K562 (cell line): Measurements from ENCODE around the gene ANOS1. TPM values are rescaled to one million over a fixed set of nuclear protein-coding genes. Genes with fewer than 3 reads are reported as not detected.

Source experiments
- ATAC-seq: fragments of 200-7000 bp; cut with Tn5 transposase; 3 replicates; pipeline ENCODE4 v1.9.1; 2020; ENCODE audit warnings: moderate library complexity
- BruUV-seq: library from RNA; stranded (reverse); fragments of 400-500 nt; replicated peaks from 2 replicates; lab custom pipeline; 2021; lab: Mats Ljungman, UMichigan
- CTCF ChIA-PET: fragments of 300-600 bp; formaldehyde crosslinking; extraction: SDS; loops from one replicate; lab custom pipeline; 2021; ENCODE audit warnings: low intra/inter-chr PET ratio; lab: Yijun Ruan, JAX
- POLR2A ChIA-PET: fragments of 300-600, 350-650 bp; sonication (Branson Sonifier 250); formaldehyde crosslinking; extraction: SDS; loops from one replicate; lab custom pipeline; 2021; ENCODE audit warnings: antibody characterized with exemption, inconsistent platforms; lab: Yijun Ruan, JAX
- DNase-seq, 4 experiments: peaks; one replicate each; pipeline versions ENCODE4 v3.0.0 to v3.0.0-alpha.2; 2011 to 2018; ENCODE audit warnings: low spot score in 3 of 4, mixed read lengths in 3 of 4; ENCODE audit errors: extremely low read depth in 1 of 4
- FAIRE-seq: peaks from 2 replicates; lab custom pipeline; 2011; peaks lifted over from hg19 to GRCh38; lab: Jason Lieb, UNC
- H2AFZ ChIP-seq: 2 replicates; pipeline ENCODE4 v1.6.0; 2011; ENCODE audit warnings: low read depth, low read length, control low read depth, inconsistent platforms
- H3K27ac ChIP-seq: fragments of 200-600 bp; 3 replicates; pipeline ENCODE4 v1.8.0; 2011; ENCODE audit warnings: low read depth, mild to moderate bottlenecking, control low read depth, inconsistent platforms, low read length, moderate library complexity, mixed read lengths; ENCODE audit errors: extremely low read depth
- H3K27me3 ChIP-seq, 2 experiments: fragments of 300-600 bp in 1 of 2; 2 replicates in 1 of 2; 3 replicates in 1 of 2; pipeline versions ENCODE4 v1.6.0 to v1.8.0; 2011; ENCODE audit warnings: inconsistent platforms in 2 of 2, low read length in 2 of 2, mild to moderate bottlenecking in 1 of 2, mixed read lengths in 1 of 2, moderate library complexity in 1 of 2; ENCODE audit not compliant: control insufficient read depth in 2 of 2, insufficient read depth in 2 of 2
- H3K36me3 ChIP-seq: fragments of 300-600 bp; 3 replicates; pipeline ENCODE4 v1.8.0; 2011; ENCODE audit warnings: mild to moderate bottlenecking, low read length, inconsistent platforms; ENCODE audit not compliant: control insufficient read depth, insufficient read depth
- H3K4me1 ChIP-seq, 2 experiments: fragments of 200-600 bp in 1 of 2; replicated peaks in 1 of 2; 2 replicates in 1 of 2; 3 replicates in 1 of 2; pipeline versions ENCODE4 v1.5.1 to v1.8.0; 2011; ENCODE audit warnings: inconsistent platforms in 2 of 2, low read length in 2 of 2, mild to moderate bottlenecking in 1 of 2, mixed read lengths in 1 of 2, moderate library complexity in 1 of 2; ENCODE audit not compliant: control insufficient read depth in 2 of 2, insufficient read depth in 2 of 2
- H3K4me2 ChIP-seq: 2 replicates; pipeline ENCODE4 v1.6.1; 2011; ENCODE audit warnings: low read length, control low read depth, inconsistent platforms, mixed read lengths; ENCODE audit not compliant: insufficient read depth
- H3K4me3 ChIP-seq: fragments of 200-600 bp; sonication (generic), shearing (Covaris generic); 2 replicates; pipeline ENCODE4 v1.5.1; 2016; ENCODE audit warnings: control low read depth, inconsistent platforms
- H3K79me2 ChIP-seq: fragments of 200-600 bp; 3 replicates; pipeline ENCODE4 v1.8.0; 2011; ENCODE audit warnings: low read length, inconsistent platforms; ENCODE audit not compliant: control insufficient read depth, insufficient read depth
- H3K9ac ChIP-seq, 2 experiments: 2 replicates each; pipeline versions ENCODE4 v1.6.0 to v1.6.1; 2011; ENCODE audit warnings: low read depth in 2 of 2, low read length in 2 of 2, control low read depth in 1 of 2, inconsistent platforms in 1 of 2, mild to moderate bottlenecking in 1 of 2, mixed read lengths in 1 of 2; ENCODE audit not compliant: insufficient read depth in 1 of 2
- H3K9me1 ChIP-seq: one replicate; pipeline ENCODE4 v1.6.0; 2011; ENCODE audit warnings: inconsistent platforms, mild to moderate bottlenecking, low read length, moderate library complexity; ENCODE audit not compliant: control insufficient read depth, insufficient read depth
- H3K9me3 ChIP-seq: replicated peaks from 2 replicates; pipeline ENCODE4 v1.5.1; 2011; ENCODE audit warnings: low read depth, low read length, inconsistent platforms; ENCODE audit not compliant: control insufficient read depth, insufficient read depth
- H4K20me1 ChIP-seq: replicated peaks from 2 replicates; pipeline ENCODE4 v1.6.1; 2011; ENCODE audit warnings: low read length, inconsistent platforms, mixed read lengths; ENCODE audit not compliant: control insufficient read depth, insufficient read depth
- EHMT2 ChIP-seq: fragments of 450-650 bp; IDR thresholded peaks from 2 replicates; pipeline ENCODE4 v1.6.1; 2018; ENCODE audit warnings: antibody characterized with exemption
- EP300 ChIP-seq: IDR thresholded peaks from 2 replicates; pipeline ENCODE4 v1.6.1; 2012; ENCODE audit warnings: low read length, improper control_type of control experiment
- JUNB ChIP-seq: fragments of 450-650 bp; formaldehyde crosslinking; conservative IDR thresholded peaks from 2 replicates; pipeline ENCODE4 v1.4.0; 2020; ENCODE audit warnings: mild to moderate bottlenecking
- JUND ChIP-seq, 2 experiments: IDR thresholded peaks; 2 replicates in 1 of 2; 3 replicates in 1 of 2; pipeline ENCODE4 v1.6.1; 2011; ENCODE audit warnings: borderline replicate concordance in 2 of 2, low read depth in 2 of 2, low read length in 2 of 2, improper control_type of control experiment in 1 of 2, missing biosample characterization in 1 of 2, missing genetic modification characterization in 1 of 2, missing genetic modification reagents in 1 of 2
- POLR2H ChIP-seq: IDR thresholded peaks from 2 replicates; pipeline ENCODE4 v1.6.1; 2016; ENCODE audit warnings: missing genetic modification characterization, low read depth, mild to moderate bottlenecking, control low read depth, missing compliant biosample characterization, moderate library complexity
- PRMT5 ChIP-seq: sonication (generic); formaldehyde crosslinking; IDR thresholded peaks from 2 replicates; pipeline ENCODE4 v1.5.0; 2020; ENCODE audit warnings: missing genetic modification reagents
- PTRF ChIP-seq: fragments of 450-650 bp; IDR thresholded peaks from 2 replicates; pipeline ENCODE4 v1.6.1; 2016; ENCODE audit warnings: mild to moderate bottlenecking, missing genetic modification characterization, missing compliant biosample characterization
- SOX6 ChIP-seq: fragments of 450-650 bp; IDR thresholded peaks from 2 replicates; pipeline ENCODE4 v1.6.1; 2014; ENCODE audit warnings: mild to moderate bottlenecking
- ZC3H8 ChIP-seq: fragments of 450-650 bp; IDR thresholded peaks from 2 replicates; pipeline ENCODE4 v1.6.1; 2017
- ZNF316 ChIP-seq: fragments of 450-650 bp; IDR thresholded peaks from 2 replicates; pipeline ENCODE4 v1.6.1; 2016
- WGBS: fragments of 100-300 bp; shearing (Covaris generic); methylation state at CpG from one replicate; pipeline ENCODE4 v1.1.6; 2016; ENCODE audit warnings: low coverage, mixed read lengths; ENCODE audit not compliant: insufficient coverage; ENCODE audit errors: missing lambda C conversion rate; 5-methylcytosine and 5-hydroxymethylcytosine counted together
- in situ Hi-C: fragments of 300-500 bp; cut with MboI; formaldehyde crosslinking; loops from 4 replicates; pipeline ENCODE4 v1.15.0; 2018; ENCODE audit warnings: inconsistent platforms, mixed read lengths
- intact Hi-C: fragments of 100-400 bp; cut with micrococcal nuclease; formaldehyde crosslinking; loops from 2 replicates; pipeline ENCODE4 v1.14.2; 2022
- polyA plus RNA-seq, 8 experiments: library from polyadenylated mRNA; depleted of rRNA in 4 of 8; stranded (reverse) in 5 of 8; unstranded in 3 of 8; fragments of >200 nt; fragmentation: Nextera tagmentation in 2 of 8; fragmentation: Illumina TruSeq in 1 of 8; extraction: Ambion mirVana in 2 of 8; extraction: Trizol in 1 of 8; gene quantifications; 2 replicates each; pipeline versions ENCODE4 v1.2.1 to v1.2.3, GENCODE V29; 2011 to 2014; ENCODE audit warnings: inconsistent platforms in 1 of 8, missing spikeins in 1 of 8
- total RNA-seq, 7 experiments: library from RNA; depleted of rRNA in 6 of 7; stranded (reverse); fragments of >200 nt in 6 of 7; fragmentation: Illumina TruSeq in 2 of 7; extraction: Trizol in 2 of 7; gene quantifications; 2 replicates each; pipeline versions ENCODE4 v1.2.1 to v1.2.3, GENCODE V29; 2011 to 2021; ENCODE audit warnings: low replicate concordance in 1 of 7
- TF ChIP-seq, protein P1 (sequence below): fragments of 450-650 bp; conservative IDR thresholded peaks from 2 replicates; pipeline ENCODE4 v1.6.1; 2016; ENCODE audit warnings: missing genetic modification characterization, low read depth, mild to moderate bottlenecking, control low read depth, missing compliant biosample characterization
- TF ChIP-seq, protein P2 (sequence below), 2 experiments: fragments of 250-450 bp in 1 of 2; fragments of 450-650 bp in 1 of 2; sonication (Bioruptor Pico) in 1 of 2; IDR thresholded peaks; 2 replicates each; pipeline versions ENCODE4 v1.6.1 to v1.8.0; 2016 to 2021; ENCODE audit warnings: mild to moderate bottlenecking in 2 of 2, moderate library complexity in 2 of 2, missing compliant biosample characterization in 1 of 2, missing genetic modification characterization in 1 of 2
- TF ChIP-seq, protein P3 (sequence below): sonication (generic); formaldehyde crosslinking; IDR thresholded peaks from 2 replicates; pipeline ENCODE4 v1.9.0; 2022; ENCODE audit warnings: mild to moderate bottlenecking, missing genetic modification reagents

ANOS1 gene
- total and polyA plus RNA-seq, 9 of the 15 experiments (the other 6 are each of a cell fraction or from before 2014, with no cell fraction given) = 0.04 TPM; not detected in 8

DNA sequence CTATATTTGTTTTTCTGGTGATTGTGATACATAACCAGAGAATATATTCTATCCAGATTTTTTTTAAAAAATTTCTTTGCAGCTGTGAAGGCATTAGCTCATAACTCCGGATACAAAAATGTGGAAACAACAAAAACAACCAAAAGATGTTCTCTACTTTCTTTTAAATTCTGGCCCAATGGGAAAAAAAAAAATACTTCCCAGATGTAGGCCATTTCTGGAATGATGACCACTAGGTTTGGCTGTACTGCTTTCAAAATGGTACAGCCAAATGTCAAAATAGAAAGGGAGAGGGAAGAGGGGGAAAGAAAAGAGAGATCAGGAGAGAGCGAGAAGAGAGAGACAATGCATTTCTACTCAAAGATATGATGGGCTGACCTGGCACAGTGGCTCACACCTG lies 14.6 kb downstream of the ANOS1 start:
- WGBS = 0% methylated on average over 2 of the region's 2 CpGs
- FAIRE-seq = no peak
- no peak overlapping the region for H3K9ac ChIP-seq
- TF ChIP-seq, protein P1, sequence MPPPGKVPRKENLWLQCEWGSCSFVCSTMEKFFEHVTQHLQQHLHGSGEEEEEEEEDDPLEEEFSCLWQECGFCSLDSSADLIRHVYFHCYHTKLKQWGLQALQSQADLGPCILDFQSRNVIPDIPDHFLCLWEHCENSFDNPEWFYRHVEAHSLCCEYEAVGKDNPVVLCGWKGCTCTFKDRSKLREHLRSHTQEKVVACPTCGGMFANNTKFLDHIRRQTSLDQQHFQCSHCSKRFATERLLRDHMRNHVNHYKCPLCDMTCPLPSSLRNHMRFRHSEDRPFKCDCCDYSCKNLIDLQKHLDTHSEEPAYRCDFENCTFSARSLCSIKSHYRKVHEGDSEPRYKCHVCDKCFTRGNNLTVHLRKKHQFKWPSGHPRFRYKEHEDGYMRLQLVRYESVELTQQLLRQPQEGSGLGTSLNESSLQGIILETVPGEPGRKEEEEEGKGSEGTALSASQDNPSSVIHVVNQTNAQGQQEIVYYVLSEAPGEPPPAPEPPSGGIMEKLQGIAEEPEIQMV = no peak
- TF ChIP-seq, protein P2, sequence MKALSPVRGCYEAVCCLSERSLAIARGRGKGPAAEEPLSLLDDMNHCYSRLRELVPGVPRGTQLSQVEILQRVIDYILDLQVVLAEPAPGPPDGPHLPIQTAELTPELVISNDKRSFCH (CRISPR knock-in tag; IDR thresholded peaks at IDR 0.05) = no peak
- TF ChIP-seq, protein P2 (tag; IDR thresholded peaks at IDR 0.05) = no peak
- no peak for TF ChIP-seq EP300
- TF ChIP-seq PTRF = no peak
- no peak for TF ChIP-seq SOX6
- TF ChIP-seq JUND (IDR thresholded peaks at IDR 0.05; ENCODE audit: borderline replicate concordance, low read depth, low read length) = no peak
- no peak for TF ChIP-seq JUND (tag; IDR thresholded peaks at IDR 0.05; ENCODE audit: borderline replicate concordance, low read depth, low read length)
- no peak for TF ChIP-seq JUNB
- TF ChIP-seq, protein P3, sequence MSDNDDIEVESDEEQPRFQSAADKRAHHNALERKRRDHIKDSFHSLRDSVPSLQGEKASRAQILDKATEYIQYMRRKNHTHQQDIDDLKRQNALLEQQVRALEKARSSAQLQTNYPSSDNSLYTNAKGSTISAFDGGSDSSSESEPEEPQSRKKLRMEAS (CRISPR knock-in tag) = no peak
- no peak for TF ChIP-seq PRMT5 (CRISPR knock-in tag)
- no peak for TF ChIP-seq EHMT2
- TF ChIP-seq ZNF316 = no peak
- TF ChIP-seq ZC3H8 = no peak
- no peak for TF ChIP-seq POLR2H (tag)
- intact Hi-C loops = no loop called here
- H3K27me3 ChIP-seq = no peaks in the 10 kb centered on the region
- H3K27ac ChIP-seq = no peak overlapping the region
- no peaks in the 10 kb centered on the region for H3K9me1 ChIP-seq
- no peaks in the 10 kb centered on the region for H4K20me1 ChIP-seq
- no peaks in the 10 kb centered on the region for H3K79me2 ChIP-seq
- no peak overlapping the region for H3K4me2 ChIP-seq
- H3K4me3 ChIP-seq = no peak overlapping the region
- H2AFZ ChIP-seq = no peak overlapping the region
- ChIA-PET CTCF (no interaction called here), POLR2A (no interaction called here)
- H3K36me3 ChIP-seq = no peaks in the 10 kb centered on the region
- H3K4me1 ChIP-seq = no peaks in the 10 kb centered on the region
- no TSS peak for BruUV-seq
- H3K9me3 ChIP-seq = no peaks in the 10 kb centered on the region
- no peak for ATAC-seq
- DNase-seq = no peak
- in situ Hi-C loops = no loop called here
